AG09319 (cell line): Measurements from ENCODE around the gene HSD3B7.

Source experiments
- DNase-seq: peaks from one replicate; pipeline ENCODE4 v3.0.0-alpha.2; 2010; ENCODE audit warnings: low read depth; ENCODE audit errors: extremely low read depth
- TF ChIP-seq, protein P1 (sequence below): IDR thresholded peaks from 2 replicates; pipeline ENCODE4 v1.5.1; 2011; ENCODE audit warnings: low read depth, mild to moderate bottlenecking, inconsistent platforms, low read length, moderate library complexity

Gene HSD3B7

DNA sequence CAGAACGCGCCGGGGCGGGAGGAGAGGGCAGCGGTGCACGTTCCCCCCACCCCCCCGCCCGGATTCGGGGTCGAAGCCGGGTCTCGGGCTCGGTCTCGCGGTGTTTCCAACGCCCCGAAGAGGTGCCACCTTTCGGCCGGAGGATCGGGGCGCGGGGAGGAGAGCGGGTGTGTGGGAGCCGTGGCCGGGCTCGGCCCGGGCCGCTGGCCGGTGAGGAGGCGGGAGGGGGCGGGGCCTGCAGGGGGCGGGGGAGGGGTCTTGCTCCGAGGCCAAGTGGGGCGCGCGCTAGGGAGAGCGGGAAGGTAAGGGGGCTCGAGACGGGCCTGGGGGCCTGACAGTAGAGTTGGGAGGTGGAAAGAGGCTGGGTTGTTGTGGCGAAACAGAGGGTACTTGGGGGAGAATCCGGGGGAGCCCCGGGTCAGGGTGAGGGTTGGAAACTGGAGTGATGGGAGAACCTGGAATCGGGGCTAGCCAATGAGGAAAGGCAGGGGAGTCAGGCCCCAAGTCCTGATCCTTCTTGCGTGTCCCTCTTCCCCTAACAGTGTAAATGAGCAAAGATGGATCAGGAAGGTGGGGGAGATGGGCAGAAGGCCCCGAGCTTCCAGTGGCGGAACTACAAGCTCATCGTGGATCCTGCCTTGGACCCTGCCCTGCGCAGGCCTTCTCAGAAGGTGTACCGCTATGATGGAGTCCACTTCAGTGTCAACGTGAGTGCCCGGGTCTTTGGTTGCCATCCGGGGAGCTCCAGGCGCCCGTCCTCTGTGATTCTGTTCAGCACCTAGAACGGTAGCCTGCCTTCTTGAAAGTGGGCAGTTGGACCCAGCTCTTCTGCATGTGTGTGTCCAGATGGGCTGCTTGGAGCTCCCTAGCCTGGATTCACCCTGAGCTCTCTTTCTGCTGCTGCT is 26.6 kb upstream of the HSD3B7 start:
- TF ChIP-seq, protein P1, sequence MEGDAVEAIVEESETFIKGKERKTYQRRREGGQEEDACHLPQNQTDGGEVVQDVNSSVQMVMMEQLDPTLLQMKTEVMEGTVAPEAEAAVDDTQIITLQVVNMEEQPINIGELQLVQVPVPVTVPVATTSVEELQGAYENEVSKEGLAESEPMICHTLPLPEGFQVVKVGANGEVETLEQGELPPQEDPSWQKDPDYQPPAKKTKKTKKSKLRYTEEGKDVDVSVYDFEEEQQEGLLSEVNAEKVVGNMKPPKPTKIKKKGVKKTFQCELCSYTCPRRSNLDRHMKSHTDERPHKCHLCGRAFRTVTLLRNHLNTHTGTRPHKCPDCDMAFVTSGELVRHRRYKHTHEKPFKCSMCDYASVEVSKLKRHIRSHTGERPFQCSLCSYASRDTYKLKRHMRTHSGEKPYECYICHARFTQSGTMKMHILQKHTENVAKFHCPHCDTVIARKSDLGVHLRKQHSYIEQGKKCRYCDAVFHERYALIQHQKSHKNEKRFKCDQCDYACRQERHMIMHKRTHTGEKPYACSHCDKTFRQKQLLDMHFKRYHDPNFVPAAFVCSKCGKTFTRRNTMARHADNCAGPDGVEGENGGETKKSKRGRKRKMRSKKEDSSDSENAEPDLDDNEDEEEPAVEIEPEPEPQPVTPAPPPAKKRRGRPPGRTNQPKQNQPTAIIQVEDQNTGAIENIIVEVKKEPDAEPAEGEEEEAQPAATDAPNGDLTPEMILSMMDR: no peak
- no peak for DNase-seq

DNA sequence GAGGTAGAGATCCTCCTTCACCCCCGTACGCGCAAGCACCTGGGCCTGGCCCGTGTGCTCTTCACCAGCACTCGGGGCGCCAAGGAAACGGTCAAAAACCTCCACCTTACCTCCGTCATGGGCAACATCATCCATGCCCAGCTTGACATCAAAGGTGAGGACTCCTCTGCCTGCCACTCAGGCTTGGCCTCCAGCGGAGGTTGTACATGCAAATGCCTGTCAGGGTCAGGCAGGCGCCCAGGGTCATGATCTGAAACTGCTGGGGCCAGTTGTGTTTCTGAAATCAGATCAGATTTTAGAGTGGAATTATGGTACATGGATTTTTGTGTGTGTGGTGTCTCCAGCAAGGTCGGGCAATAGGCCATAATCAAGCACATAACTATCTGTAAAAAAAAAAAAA is 23.6 kb upstream of the HSD3B7 start:
- TF ChIP-seq, protein P1: no peak
- DNase-seq: no peak

DNA sequence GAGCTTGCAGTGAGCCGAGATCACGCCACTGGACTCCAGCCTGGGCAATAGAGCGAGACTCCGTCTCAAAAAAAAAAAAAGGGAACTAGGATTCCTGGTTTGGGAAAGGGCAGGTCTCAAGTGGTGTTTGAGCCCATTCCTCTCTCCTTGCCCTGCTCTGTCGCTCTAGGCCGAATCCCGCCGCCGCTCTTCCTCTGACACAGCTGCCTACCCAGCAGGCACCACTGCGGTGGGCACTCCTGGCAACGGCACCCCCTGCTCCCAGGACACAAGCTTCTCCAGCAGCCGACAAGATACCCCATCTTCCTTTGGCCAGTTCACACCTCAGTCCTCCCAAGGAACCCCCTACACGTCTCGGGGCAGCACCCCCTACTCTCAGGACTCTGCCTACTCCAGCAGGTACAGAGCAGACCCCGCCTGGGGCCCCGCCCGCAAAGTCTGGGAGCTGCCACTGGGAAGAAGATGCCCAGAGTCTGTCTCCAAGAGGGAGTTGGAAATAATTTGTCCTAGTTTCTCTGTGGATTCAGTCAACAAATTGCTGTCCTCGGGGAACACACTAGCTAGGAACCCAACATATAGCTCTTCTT is 21.0 kb upstream of the HSD3B7 start:
- no peak for DNase-seq
- TF ChIP-seq, protein P1: no peak

DNA sequence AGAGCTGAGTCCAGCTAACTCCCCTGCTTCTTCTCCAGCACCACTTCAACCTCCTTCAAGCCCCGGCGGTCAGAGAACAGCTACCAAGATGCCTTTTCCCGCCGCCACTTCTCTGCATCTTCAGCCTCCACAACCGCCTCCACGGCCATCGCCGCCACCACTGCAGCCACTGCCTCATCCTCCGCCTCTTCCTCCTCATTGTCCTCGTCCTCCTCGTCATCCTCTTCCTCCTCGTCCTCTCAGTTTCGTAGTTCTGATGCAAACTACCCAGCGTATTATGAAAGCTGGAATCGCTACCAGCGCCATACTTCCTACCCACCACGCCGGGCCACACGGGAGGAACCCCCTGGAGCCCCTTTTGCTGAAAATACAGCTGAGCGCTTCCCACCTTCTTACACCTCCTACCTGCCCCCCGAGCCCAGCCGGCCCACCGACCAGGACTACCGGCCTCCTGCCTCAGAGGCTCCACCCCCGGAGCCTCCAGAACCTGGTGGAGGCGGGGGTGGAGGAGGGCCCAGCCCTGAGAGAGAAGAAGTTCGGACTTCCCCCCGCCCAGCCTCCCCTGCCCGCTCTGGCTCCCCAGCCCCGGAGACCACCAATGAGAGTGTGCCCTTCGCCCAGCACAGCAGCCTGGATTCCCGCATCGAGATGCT is 20.3 kb upstream of the HSD3B7 start:
- TF ChIP-seq, protein P1: no peak
- no peak for DNase-seq

DNA sequence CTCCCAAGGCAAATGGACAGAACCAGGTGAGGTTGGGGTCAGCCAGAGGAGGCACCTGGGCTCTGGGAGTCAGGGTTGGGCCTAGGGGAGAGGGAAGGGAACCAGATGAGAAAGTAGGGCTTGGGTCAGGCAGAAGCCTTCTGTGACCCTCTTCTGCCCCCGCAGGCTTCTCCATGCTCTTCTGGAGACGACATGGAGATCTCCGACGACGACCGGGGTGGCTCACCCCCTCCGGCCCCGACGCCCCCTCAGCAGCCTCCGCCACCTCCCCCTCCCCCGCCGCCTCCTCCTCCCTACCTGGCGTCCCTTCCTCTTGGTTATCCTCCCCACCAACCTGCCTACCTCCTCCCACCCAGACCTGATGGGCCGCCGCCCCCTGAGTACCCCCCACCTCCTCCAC is 19.6 kb upstream of the HSD3B7 start:
- no peak for DNase-seq
- TF ChIP-seq, protein P1: no peak

DNA sequence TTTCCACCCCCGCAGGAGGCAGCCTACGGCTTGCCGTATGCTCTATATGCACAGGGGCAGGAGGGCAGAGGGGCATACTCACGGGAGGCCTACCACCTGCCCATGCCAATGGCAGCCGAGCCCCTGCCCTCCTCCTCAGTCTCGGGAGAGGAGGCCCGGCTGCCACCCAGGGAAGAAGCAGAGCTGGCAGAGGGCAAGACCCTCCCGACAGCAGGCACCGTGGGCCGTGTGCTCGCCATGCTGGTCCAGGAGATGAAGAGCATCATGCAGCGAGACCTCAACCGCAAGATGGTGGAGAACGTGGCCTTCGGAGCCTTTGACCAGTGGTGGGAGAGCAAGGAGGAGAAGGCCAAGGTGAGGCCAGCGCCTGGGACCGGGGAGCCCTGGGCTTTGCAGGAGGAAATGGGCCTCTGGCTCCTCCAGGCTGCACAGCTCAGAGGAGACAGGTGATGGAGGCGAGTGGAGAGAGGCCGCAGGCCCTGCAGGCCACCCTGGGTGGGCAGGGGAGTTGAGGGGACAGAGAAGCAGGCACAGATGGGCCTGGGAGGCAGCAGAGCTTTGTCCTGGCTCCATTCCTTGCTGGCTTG is 18.9 kb upstream of the HSD3B7 start:
- TF ChIP-seq, protein P1: no peak
- no peak for DNase-seq
